GM13977 (cell line): ENCODE measurements around the gene PPAT.
"Not testable (repeated sequence)": the region's sequence is repeated elsewhere in the genome, so short reads cannot be mapped to it uniquely, and the experiment has no call there.

ENCODE experiments used
- DNase-seq: peaks from one replicate; pipeline ENCODE4 v3.0.0; 2012; ENCODE audit warnings: low spot score
- in situ Hi-C: fragments of 300-500 bp; cut with MboI; formaldehyde crosslinking; loops from one replicate; pipeline ENCODE4 v1.12.0; 2022; ENCODE audit warnings: low sequenced_read_pairs, low pct_unique_long_range_greater_than_20kb, mixed read lengths, inconsistent platforms; ENCODE audit not compliant: unreplicated experiment
- TF ChIP-seq, protein P1 (sequence below): IDR thresholded peaks from 2 replicates; pipeline ENCODE4 v1.5.1; 2012; ENCODE audit warnings: mild to moderate bottlenecking, control low read depth; ENCODE audit not compliant: insufficient read depth; ENCODE audit errors: extremely low read depth, missing control alignments

Gene PPAT

GRCh38 chr4:56371426-56372220 lies 63.8 kb downstream of the PPAT start:
- in situ Hi-C loops, result no loop called here
- DNase-seq, result no peak
- TF ChIP-seq, protein P1, sequence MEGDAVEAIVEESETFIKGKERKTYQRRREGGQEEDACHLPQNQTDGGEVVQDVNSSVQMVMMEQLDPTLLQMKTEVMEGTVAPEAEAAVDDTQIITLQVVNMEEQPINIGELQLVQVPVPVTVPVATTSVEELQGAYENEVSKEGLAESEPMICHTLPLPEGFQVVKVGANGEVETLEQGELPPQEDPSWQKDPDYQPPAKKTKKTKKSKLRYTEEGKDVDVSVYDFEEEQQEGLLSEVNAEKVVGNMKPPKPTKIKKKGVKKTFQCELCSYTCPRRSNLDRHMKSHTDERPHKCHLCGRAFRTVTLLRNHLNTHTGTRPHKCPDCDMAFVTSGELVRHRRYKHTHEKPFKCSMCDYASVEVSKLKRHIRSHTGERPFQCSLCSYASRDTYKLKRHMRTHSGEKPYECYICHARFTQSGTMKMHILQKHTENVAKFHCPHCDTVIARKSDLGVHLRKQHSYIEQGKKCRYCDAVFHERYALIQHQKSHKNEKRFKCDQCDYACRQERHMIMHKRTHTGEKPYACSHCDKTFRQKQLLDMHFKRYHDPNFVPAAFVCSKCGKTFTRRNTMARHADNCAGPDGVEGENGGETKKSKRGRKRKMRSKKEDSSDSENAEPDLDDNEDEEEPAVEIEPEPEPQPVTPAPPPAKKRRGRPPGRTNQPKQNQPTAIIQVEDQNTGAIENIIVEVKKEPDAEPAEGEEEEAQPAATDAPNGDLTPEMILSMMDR, result no peak

GRCh38 chr4:56370377-56370776 lies 65.0 kb downstream of the PPAT start:
- DNase-seq, result no peak
- in situ Hi-C loops, result no loop called here
- TF ChIP-seq, protein P1, result no peak

- DNase-seq, in situ Hi-C loops: not testable (repeated sequence)
Observed at GRCh38 chr4:56362981-56363380, 72.4 kb downstream of the PPAT start.

DNA sequence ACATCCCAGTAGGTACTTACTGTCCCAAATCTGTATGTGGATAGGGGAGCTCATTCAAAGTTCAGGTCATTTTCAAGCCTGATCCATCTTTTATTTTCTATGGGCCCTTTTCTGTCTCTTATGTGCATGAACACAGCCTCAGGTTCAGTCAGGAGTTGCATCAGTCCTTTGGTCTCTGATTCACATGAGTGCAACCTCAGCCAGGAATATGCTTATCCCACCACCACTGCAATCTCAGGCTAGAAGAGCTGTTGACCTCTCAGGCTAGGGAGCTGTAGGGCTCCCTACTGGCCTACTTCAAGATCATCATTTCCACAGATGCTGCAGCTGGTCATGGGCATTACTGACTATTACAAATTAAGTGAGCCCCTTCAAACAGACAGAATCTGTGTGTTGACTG lies 75.3 kb downstream of the PPAT start:
- TF ChIP-seq, protein P1, result no peak
- in situ Hi-C loops, result no loop called here
- DNase-seq, result no peak

GRCh38 chr4:56356650-56357049 lies 78.8 kb downstream of the PPAT start:
- in situ Hi-C loops, result no loop called here
- TF ChIP-seq, protein P1, result no peak

GRCh38 chr4:56348576-56348975 lies 86.8 kb downstream of the PPAT start:
- in situ Hi-C loops, result no loop called here
- DNase-seq, result no peak
- TF ChIP-seq, protein P1, result no peak

More at GRCh38 chr4:56356650-56357049, 78.8 kb downstream of the PPAT start:
- DNase-seq, result no peak

- TF ChIP-seq, protein P1, result no peak
- in situ Hi-C loops, result no loop called here
- no peak for DNase-seq
Observed at GRCh38 chr4:56345458-56345857, 90.0 kb downstream of the PPAT start.
